GM18502 (cell line): Measurements from ENCODE around the gene EPS8.
A peak's percentile ranks its signal among the peaks of the same experiment; 100 is the strongest.

Source experiments
- ATAC-seq: cut with Tn5 transposase; IDR thresholded peaks from one replicate; pipeline ENCODE4 v1.9.1; 2021; ENCODE audit warnings: mild to moderate bottlenecking; ENCODE audit not compliant: unreplicated experiment, poor library complexity

Gene EPS8

DNA sequence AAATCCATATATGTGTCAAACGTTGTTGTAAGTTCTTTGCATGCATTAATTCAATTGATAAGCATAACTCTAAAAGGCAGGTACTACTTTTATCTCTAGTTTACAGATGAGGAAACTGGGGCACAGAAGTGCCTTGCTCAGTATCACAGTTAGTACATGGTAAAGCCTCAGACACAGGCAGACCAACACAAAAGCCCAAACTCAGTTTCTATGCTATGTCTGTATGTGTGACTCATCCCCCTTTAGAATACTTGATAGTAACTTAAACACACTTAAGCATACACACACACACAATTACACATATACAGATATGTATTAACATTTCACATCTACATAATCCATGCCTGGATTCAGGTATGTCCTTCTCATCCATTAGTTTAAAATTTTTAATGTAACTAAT lies 88.0 kb downstream of the EPS8 start:
- peak; percentile 53 for ATAC-seq

DNA sequence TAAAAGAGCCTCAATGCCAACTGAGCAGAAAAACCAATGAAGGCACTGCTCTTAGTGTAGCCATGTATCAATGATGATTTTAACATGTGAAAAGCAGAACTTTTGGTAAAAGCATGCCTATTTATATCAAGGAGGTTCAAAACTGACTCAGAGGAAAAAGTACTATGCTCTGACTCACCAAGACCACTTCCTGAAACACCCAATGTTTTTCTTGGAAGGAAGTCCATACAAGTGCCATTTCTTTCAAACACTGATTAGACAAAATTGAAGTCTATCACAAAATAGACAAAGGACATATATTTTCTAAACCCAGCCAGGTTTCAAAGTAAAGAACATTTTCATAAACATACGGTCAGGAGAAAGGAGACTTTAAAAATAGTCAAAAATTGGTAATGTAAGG lies 88.6 kb downstream of the EPS8 start:
- peak; percentile 82 for ATAC-seq

DNA sequence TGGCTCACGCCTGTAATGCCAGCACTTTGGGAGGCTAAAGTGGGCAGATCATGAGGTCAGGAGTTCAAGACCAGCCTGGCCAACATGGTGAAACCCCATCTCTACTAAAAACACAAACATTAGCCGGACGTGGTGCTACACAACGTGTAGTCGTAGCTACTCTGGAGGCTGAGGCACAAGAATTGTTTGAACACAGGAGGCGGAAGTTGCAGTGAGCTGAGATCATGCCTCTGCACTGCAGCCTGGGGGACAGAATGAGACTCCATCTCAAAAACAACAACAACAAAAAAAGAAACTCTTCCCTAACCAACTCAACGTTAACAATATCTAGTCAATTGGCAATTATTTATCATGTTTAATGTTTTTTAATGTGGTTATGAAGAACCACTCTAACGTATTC lies 89.3 kb downstream of the EPS8 start:
- ATAC-seq, result no peak

DNA sequence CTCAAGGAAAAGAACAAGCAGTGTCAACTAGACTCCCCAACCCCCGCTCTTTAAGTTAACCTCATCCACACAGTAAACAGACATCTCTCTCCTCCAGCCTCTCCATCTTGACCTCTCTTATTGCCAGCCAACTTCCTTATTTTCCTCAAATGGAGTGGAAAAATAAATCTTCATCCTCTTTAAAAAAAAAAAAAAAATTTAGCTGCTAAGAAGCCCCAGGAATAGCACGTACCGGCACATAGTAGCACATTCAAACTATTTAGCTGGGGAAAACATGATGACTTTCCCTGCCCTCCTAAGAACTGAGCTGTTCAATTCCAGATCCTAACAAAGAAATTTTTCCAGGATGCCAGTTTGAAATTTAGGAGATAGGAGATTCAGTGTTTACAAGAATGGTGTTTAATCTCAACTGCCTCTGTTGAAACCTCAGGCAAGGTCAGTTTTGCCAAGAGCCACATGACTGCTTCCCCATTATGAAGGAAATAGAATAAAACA lies 90.8 kb downstream of the EPS8 start:
- no peak for ATAC-seq

DNA sequence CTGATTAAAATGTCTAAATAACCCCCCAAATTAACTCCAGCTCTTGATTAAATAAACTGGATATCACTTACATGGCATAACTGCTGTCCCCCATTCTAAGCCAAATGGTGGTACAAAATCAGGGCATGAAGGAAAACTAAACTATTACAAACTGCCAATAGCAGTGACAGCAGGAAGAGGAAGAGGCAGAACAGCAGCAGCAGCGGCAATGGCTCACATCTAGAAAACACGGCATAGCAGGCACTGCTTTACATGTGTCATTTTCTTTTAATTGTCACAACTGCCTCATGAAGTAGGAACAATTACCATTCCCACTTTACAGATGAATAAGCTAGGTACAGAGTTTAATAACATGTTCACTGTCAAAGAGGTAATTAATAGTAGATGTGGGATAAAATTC lies 92.0 kb downstream of the EPS8 start:
- ATAC-seq, result no peak

DNA sequence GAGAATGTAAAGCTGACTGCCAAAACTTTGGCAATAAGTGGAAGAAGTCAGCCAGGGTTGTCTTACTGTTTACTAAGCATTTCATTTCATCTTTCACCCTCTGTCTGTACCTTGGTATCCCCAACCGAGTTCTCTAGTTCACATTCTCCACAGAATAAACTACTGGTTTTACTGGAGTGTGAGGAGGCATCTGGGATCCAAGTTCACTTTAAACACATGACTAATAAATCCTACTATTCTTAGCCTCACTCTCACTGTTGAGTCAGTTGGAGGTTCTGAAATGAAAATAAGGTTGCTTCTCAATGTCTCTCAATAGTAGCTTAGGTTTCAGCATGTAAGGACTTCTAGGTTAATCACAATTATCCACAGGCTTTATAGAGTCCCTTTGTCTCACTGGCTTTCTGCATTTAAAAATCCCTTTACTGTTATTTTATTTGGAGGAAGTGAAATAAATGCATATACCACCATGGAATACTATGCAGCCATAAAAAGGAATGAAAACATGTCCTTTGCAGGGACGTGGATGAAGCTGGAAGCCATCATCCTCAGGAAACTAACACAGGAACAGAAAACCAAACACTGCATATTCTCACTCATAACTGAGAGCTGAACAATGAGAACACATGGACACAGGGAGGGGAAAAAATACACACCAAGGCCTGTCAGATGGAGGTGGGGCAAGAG lies 95.8 kb downstream of the EPS8 start:
- ATAC-seq, result no peak

DNA sequence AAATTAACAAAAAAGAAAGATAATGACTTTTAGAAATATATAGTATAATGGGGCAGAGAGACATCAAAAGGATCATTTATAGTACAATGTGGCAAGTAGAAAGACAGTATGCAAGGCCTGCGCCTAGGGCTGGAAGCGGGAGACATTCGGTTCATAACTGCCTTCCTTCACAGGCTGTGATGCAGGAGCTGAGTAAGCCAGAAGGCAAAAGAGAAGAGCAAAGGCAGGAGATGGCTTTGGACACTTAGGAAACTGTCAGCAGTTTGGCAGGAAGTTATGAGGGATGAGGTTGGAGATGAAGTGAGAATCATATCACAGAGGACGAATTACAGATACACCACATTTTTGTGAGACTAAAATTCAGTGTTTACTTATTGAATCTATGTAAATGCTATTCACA lies 97.8 kb downstream of the EPS8 start:
- ATAC-seq, result no peak

DNA sequence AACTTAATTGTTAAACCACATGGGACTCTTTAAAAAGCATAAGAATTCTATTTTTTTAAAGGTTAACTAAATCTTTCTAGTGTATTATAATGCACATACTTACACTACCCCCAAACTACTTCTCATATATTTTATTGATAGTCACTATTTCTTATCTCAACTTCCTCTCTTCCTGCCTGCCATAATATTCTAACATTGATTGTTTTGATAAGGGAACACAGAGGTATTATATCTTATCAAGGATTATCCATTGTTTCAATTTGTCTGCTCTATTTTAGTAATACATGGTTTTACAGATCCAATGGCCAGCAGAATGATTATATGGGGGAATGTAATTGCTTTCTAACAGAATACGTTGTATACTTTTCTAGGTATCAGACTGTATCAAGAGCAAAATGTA lies 98.9 kb downstream of the EPS8 start:
- ATAC-seq, result no peak

DNA sequence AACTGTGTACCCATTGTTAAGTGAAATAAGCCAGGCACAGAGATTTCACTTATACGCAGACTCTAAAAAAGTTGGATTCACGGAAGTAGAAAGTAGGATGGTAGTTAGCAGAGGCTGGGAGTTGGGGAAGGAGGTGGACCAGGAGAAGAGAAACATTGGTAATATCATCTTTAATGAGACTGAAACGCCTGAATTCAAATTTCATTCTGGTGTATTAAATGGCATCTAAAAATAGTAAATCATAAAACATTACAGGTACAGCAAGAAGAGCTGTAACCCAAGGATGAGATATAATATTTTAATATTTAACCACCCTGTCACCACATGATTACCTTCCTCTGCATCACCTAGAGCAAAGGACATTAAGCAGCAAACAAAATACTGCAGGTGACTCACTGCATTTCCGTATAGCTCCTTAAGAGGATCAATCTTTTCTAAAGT lies 99.4 kb downstream of the EPS8 start:
- no peak for ATAC-seq

DNA sequence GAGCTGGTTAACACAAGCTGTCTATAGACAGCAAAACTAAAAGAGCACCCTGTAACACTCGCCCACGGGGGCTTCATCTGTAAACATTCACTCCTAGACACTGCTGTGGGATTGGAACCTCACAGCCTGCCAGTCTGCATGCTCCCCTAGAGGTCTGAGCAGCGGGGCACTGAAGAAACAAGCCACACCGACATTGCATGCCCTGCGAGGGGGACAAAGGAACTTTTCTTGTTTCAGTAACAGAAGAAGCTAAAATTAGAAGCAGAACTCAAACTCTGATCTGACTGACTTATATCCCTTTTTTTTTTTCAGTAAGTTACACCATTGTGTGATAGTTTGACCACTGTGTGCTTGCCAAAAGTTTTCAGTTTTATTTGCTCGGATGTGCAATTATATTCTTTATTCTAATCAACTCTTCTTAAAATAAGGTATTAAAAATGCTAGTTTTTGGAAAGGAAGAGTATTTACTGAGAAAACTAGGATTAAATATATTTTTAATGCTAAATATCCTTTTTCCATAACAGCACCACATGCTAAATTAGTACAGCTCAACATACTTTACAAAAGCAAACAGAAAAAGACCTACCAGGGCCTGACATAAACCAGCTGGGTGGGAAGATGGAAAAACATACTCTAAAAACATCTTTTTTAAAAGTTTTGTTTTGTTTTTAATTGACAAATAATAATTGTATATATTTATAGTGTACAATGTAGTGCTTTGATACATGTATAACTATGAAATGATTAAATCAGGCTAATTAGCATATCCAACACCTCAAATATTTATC lies 100.2 kb downstream of the EPS8 start:
- no peak for ATAC-seq

DNA sequence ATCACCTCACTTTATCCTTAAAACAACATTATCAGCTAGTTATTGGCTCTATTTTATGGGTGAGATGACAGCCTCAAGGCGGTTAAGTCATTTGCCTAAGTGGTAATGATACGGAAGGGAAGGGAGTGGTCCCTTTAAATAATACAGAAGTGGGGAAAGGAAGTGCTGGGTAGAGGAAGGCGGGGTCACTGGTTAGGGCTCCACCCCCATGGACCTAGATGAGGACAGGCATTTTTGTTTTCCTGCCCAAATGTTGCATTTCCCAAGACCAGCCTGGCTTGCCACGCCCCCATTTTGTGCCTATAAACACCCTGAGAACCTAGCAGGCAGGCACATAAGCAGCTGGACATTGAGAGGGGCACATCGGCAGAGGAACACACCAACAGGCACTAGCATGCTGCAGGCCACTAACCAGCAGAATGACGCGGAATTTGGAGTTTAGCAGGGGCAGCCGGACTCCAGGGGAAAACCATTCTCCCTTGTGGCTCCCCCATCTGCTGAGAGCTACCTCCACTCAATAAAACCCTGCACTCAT lies 100.9 kb downstream of the EPS8 start:
- no peak for ATAC-seq

DNA sequence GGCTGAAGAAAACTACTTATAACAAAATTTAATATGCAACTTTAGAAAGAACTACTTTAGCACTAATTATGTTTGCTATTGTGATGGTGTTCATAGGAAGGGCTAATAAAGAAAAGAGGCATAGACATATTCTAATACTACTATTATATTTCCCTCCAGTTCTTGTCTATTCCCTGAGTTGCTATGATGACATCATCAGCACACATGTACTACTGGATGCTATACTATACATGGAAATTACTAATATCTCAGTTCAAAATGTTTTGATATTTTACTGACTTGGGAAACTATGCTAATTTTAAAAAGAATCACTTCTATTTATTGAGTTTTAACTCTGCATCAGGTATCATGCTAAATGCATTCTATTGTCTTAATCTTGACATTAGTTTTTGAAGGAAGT lies 101.6 kb downstream of the EPS8 start:
- ATAC-seq, result no peak

DNA sequence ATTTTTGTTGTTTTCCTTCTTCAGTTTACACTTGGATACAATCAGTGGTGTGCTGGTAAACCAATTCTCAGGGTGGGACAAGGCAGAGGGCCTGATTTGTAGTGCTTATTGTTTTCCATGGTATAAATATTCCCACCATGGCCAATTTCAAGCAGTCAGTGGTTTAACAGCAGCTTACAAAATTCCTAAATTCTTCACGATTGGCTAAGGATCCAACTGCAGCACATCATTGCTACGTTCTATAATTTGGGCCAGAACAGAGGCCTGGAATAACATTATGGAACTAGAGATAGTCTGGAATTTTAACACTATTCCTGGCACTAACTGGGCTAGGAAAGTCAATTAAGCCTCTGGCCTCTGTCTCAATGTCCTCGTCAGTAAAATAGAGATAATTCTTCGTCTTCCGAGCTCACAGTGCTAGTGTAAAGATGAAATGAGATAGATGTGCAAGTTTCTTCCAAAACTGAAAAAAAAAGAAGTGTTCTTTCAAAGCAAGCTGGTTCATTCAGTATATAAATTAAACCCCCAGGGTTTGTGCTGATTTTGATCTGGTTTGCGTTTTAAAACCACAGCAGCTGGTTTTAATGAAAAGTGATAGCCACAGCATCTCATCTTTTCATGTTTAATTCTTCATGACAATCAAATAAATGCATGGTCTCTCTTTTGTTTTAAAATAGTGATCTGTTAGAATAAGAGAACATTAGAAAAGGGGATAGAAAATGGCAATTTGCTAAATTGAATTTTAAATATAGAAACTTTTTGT lies 104.1 kb downstream of the EPS8 start:
- ATAC-seq, result no peak

DNA sequence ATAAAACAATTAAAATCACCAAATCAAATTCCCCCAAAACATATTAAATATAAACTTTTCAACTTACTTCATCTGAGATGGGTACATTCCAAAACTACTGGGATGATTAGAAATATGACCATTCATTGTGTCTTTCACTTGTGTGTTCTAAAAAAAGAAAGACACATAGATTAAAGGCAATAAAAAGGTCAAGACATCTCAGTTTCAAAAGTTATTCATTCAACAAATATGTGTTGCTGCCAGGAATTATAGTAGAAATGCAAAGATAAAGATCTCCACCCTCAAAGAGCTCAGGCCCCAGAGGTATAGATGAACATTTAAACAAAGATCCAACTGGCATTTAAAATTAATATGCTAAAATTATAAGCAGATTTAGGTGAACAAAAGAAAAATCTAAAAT lies 106.4 kb downstream of the EPS8 start:
- no peak for ATAC-seq

DNA sequence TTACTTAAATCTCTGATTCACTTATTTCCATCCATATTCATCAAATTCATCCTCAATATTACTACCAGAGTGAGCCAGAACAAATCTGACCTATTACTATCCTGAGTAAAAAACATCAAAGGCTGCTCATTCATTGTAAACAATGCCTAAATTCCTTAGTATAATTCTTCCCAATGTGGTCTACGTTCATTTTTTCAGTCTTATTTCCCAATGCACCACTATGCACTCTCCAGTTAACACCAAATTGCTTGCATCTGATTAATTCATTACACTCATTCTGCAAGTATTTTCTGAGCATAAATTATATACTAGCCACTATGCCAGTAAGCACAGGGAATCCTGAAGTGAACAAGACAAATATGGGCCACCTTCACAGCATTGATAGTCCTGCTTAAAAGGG lies 110.0 kb downstream of the EPS8 start:
- no peak for ATAC-seq

DNA sequence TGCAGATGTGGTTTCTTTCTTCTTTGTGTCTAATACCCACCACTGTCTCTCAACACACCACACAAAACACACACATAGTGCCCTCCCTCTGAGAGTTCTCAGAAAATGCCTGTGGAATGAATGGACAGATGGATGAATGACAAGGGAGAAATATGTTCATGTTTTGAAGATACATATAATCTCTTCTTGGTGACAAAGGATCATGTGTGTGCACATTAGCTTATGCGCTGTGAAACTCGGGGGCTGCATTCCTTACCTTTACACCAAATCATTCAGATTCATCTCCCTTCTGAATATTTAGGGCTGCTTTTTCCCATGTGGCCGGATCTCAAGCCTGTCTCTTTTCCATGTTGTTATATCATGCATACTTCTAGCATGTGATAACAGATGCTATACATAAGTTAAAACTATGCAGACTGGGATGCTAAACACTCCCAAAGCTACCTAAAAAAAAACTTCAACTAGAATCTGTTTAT lies 111.4 kb downstream of the EPS8 start:
- ATAC-seq, result no peak

DNA sequence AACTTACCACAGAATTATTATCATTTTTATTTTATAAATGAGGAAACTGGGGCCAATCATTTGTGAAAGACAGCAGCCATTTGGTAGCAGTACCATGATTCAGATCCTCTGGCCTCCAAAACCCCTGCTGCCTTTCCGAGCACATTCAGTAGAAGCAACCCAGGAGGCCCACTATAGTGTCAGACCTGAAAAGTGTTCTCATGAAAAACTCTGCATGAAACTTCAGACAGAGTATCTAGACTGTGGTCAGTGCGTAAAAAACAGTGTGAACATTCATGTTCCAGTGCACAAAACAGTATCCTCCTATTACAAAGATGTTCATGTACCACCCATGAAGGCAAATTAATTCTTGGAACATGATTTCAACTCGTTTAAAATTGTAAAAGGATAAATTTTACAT lies 112.0 kb downstream of the EPS8 start:
- no peak for ATAC-seq

DNA sequence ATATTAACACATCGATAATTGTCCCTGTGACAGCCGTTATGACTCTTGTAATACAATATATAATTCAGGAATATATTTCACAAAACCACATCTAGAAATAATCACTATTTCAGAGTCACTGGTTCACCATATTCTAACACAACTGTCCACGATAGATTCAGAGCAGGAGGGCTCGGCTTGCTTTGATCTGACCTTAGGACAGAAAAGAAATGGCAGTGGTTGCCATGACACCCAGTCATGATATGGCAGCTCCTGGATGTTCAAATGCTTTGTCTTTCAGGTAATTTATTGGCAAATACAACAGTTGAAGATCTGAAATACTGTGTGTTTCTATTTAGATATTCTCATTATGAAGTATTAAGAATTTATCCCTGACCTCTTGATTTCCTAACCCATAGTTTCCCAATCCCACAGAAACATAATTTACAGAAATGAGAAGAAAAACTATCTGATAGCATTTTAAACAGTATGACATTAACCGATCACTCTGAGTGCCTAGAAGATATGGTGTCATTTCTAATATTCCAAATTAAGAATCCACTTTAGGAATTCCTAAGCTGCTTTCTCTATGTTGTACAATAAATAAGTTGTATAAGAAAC lies 116.4 kb downstream of the EPS8 start:
- ATAC-seq, result no peak

DNA sequence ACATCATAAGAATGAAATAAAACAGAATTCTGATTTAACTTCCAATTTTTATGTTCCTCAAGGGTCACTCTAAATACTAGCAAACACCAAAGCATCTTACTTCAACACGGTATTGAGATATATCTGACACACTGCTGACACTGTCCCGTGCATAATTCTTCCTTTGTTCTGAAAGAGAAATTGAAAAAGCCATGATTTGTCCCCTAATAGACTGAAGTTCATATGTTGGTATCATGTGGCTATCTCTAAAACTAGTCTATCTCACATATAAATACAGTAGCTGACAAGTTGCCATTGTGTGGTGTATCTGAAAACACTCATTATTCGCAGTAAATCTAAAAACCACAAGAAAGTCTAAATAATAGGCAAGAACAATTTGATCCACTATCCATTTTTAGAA lies 118.4 kb downstream of the EPS8 start:
- ATAC-seq, result no peak

DNA sequence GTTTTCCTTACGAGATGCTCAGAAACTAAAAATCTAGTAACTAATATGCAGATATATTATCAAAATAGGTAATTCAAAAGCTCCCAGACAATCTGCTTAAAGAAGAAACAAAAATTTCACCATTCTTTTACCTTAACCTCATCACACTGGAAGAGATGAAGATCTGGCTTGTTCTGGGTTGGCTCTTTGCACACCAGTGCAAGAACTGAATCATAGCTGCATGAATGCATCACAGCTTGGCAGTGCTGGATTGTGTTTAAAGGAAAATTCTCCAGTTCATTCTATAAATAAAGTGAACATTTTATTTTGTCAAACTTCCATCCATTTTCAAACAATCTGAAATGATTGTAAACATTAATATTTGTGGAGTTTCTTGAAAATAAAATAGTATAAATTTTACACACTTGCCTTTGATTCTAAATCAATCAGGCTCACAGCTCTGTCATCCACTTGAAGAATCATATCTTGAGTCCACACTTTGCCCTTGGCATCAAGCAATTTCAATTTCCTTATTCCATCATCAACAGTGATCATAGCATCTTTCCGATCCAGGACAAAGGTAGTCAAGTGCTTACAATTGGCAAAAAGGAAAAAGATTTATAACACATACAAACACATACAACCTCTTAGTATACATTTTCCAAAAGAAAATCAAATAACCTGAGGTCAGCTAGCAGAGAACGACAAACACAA lies 119.8 kb downstream of the EPS8 start:
- no peak for ATAC-seq
